B cell (primary cell): ENCODE data around the gene NHP2. TPM values are rescaled to one million over a fixed set of nuclear protein-coding genes. Genes with fewer than 3 reads are reported as not detected.

Experiments
- ATAC-seq: fragments of 200-7000 bp; cut with Tn5 transposase; one replicate; pipeline ENCODE4 v1.10.0; 2021; ENCODE audit warnings: low read depth, mild to moderate bottlenecking, moderate number of reproducible peaks, moderate library complexity
- CTCF ChIA-PET: fragments of 350-600 bp; sonication (Branson Sonifier 250); formaldehyde crosslinking; loops from one replicate; lab custom pipeline; 2021; ENCODE audit warnings: antibody characterized with exemption, inconsistent platforms; lab: Charles Lee
- POLR2A ChIA-PET: fragments of 350-600 bp; sonication (Branson Sonifier 250); formaldehyde crosslinking; loops from one replicate; lab custom pipeline; 2021; ENCODE audit warnings: antibody characterized with exemption; lab: Charles Lee
- DNase-seq: peaks from one replicate; pipeline ENCODE4 v3.0.0; 2013
- H2AFZ ChIP-seq: 2 replicates; pipeline ENCODE4 v1.6.1; 2012; ENCODE audit warnings: mild to moderate bottlenecking, low read depth, low read length; ENCODE audit not compliant: insufficient read depth, poor library complexity, severe bottlenecking
- H3K27ac ChIP-seq, 2 donors: 1 replicate in 1 of 2; 2 replicates in 1 of 2; pipeline ENCODE4 v1.5.1; 2012 to 2013; ENCODE audit warnings: low read length in 2 of 2, mild to moderate bottlenecking in 2 of 2, moderate library complexity in 1 of 2
- H3K27me3 ChIP-seq, 4 experiments: fragments of 200-600 bp in 1 of 4; sonication (generic) in 1 of 4; replicated peaks in 1 of 4; 1 replicate in 2 of 4; 2 replicates in 2 of 4; pipeline versions ENCODE4 v1.6.1 to v1.7.0; 2013 to 2016; ENCODE audit warnings: low read length in 3 of 4, mild to moderate bottlenecking in 2 of 4, mixed read lengths in 1 of 4, moderate library complexity in 1 of 4; ENCODE audit not compliant: insufficient read depth in 4 of 4, control insufficient read depth in 3 of 4; ENCODE audit errors: control extremely low read depth in 1 of 4
- H3K36me3 ChIP-seq, 2 experiments: replicated peaks in 1 of 2; 1 replicate in 1 of 2; 2 replicates in 1 of 2; pipeline versions ENCODE4 v1.6.1 to v1.7.1; 2013; ENCODE audit warnings: low read length in 1 of 2; ENCODE audit not compliant: insufficient read depth in 2 of 2, control insufficient read depth in 1 of 2; ENCODE audit errors: control extremely low read depth in 1 of 2, extremely low read depth in 1 of 2
- H3K4me1 ChIP-seq, 2 donors: fragments of 200-600 bp in 1 of 2; sonication (generic) in 1 of 2; 1 replicate in 1 of 2; 2 replicates in 1 of 2; pipeline versions ENCODE4 v1.5.1 to v1.6.1; 2013 to 2017; ENCODE audit warnings: low read length in 2 of 2; ENCODE audit not compliant: control insufficient read depth in 2 of 2, insufficient read depth in 2 of 2
- H3K4me2 ChIP-seq: replicated peaks from 2 replicates; pipeline ENCODE3; 2012; ENCODE audit warnings: mild to moderate bottlenecking, low read depth, low read length; ENCODE audit not compliant: poor library complexity, severe bottlenecking
- H3K4me3 ChIP-seq, 5 experiments: fragments of 200-600 bp in 1 of 5; sonication (generic) in 1 of 5; 1 replicate in 3 of 5; 2 replicates in 2 of 5; pipeline versions ENCODE4 v1.5.1 to v1.7.0; 2011 to 2016; ENCODE audit warnings: low read length in 4 of 5, mild to moderate bottlenecking in 4 of 5, low read depth in 2 of 5, control low read depth in 1 of 5, moderate library complexity in 1 of 5; ENCODE audit not compliant: insufficient read depth in 1 of 5; ENCODE audit errors: control extremely low read depth in 1 of 5, extremely low read depth in 1 of 5
- H3K79me2 ChIP-seq: fragments of 200-600 bp; sonication (generic); one replicate; pipeline ENCODE4 v1.6.0; 2016; ENCODE audit warnings: low read length; ENCODE audit not compliant: control insufficient read depth, insufficient read depth
- H3K9ac ChIP-seq: fragments of 200-600 bp; sonication (generic); 2 replicates; pipeline ENCODE4 v1.6.1; 2017; ENCODE audit warnings: mild to moderate bottlenecking, low read length, moderate library complexity
- H3K9me3 ChIP-seq, 3 donors: one replicate each; pipeline versions ENCODE4 v1.6.1 to v1.7.1; 2013; ENCODE audit warnings: low read length in 2 of 3; ENCODE audit not compliant: control insufficient read depth in 2 of 3, insufficient read depth in 1 of 3; ENCODE audit errors: control extremely low read depth in 1 of 3
- H4K20me1 ChIP-seq: 2 replicates; pipeline ENCODE4 v1.6.0; 2012; ENCODE audit warnings: mild to moderate bottlenecking, low read length; ENCODE audit not compliant: insufficient read depth, control insufficient read depth, poor library complexity, severe bottlenecking
- H3K27ac Mint-ChIP-seq: one replicate; pipeline ENCODE4 v1.8.0; 2021; ENCODE audit warnings: mixed read lengths
- H3K27me3 Mint-ChIP-seq: one replicate; pipeline ENCODE4 v1.8.0; 2021; ENCODE audit warnings: mixed read lengths
- H3K4me1 Mint-ChIP-seq: one replicate; pipeline ENCODE4 v1.8.0; 2021; ENCODE audit warnings: mixed read lengths
- H3K4me3 Mint-ChIP-seq: one replicate; pipeline ENCODE4 v1.8.0; 2021; ENCODE audit warnings: mixed read lengths
- H3K9me3 Mint-ChIP-seq: one replicate; pipeline ENCODE4 v1.8.0; 2022; ENCODE audit warnings: mixed read lengths; ENCODE audit not compliant: insufficient read depth
- CTCF ChIP-seq: fragments of 200-600 bp; IDR thresholded peaks from one replicate; pipeline ENCODE4 v1.8.0; 2022; ENCODE audit warnings: antibody characterized with exemption, mild to moderate bottlenecking
- EZH2 ChIP-seq: IDR thresholded peaks from 2 replicates; pipeline ENCODE4 v1.6.1; 2012; ENCODE audit warnings: borderline replicate concordance, low read depth, mild to moderate bottlenecking, moderate library complexity, low read length; ENCODE audit not compliant: insufficient read depth, poor library complexity, severe bottlenecking
- WGBS: methylation state at CpG from one replicate; pipeline ENCODE4 v1.1.5; 2013; ENCODE audit warnings: missing lambda C conversion rate; ENCODE audit not compliant: insufficient coverage; 5-methylcytosine and 5-hydroxymethylcytosine counted together
- intact Hi-C: fragments of 100-400 bp; cut with micrococcal nuclease; formaldehyde crosslinking; loops from one replicate; pipeline ENCODE4 v1.10.0; 2022
- polyA plus RNA-seq: library from polyadenylated mRNA; depleted of rRNA; stranded (reverse); fragments of >200 nt; gene quantifications from 2 replicates; pipeline ENCODE4 v1.2.3, GENCODE V29; 2012
- total RNA-seq, 2 donors: library from RNA; stranded (reverse); fragments of 120-200 nt in 1 of 2; gene quantifications; 1 replicate in 1 of 2; 2 replicates in 1 of 2; pipeline versions ENCODE4 v1.2.3 to v1.2.4, GENCODE V29; 2013 to 2022

NHP2 gene
- total and polyA plus RNA-seq, 2 donors (not counting 1 experiment from before 2014, with no cell fraction given), result 66.0 to 99.8 TPM

GRCh38 chr5:178174456-178174855, 20.8 kb upstream of the NHP2 start:
- Histone ChIP-seq H3K4me3 (no peak overlapping the region), H3K4me2 (no peak overlapping the region), H4K20me1 (no peaks in the 10 kb centered on the region), H3K27me3 (peaks cover 0 to 6% (median 0%) of the 10 kb centered on the region in 4 experiments), H3K27ac (no peak overlapping the region), H2AFZ (no peak overlapping the region), H3K9ac (no peak overlapping the region), H3K79me2 (no peaks in the 10 kb centered on the region), H3K9me3 (no peaks in the 10 kb centered on the region), H3K4me1 (no peaks in the 10 kb centered on the region), H3K36me3 (no peaks in the 10 kb centered on the region)
- TF ChIP-seq EZH2, result no peak
- TF ChIP-seq CTCF, result no peak
- Mint-ChIP-seq H3K27me3 (peaks cover 16% of the 10 kb centered on the region), H3K4me3 (no peak overlapping the region), H3K4me1 (no peaks in the 10 kb centered on the region), H3K9me3 (no peaks in the 10 kb centered on the region), H3K27ac (no peak overlapping the region)
- 88% methylated on average over 1 of the region's 3 CpGs for WGBS
- CTCF ChIA-PET, result interaction anchor here (2.1 kb wide), 1 partner anchor 99 kb away, joined by 9 read pairs; no protein-coding TSS in a partner anchor
- DNase-seq (no peak), ATAC-seq (no peak)
- intact Hi-C loops, result no loop called here
- POLR2A ChIA-PET, result no interaction called here

DNA sequence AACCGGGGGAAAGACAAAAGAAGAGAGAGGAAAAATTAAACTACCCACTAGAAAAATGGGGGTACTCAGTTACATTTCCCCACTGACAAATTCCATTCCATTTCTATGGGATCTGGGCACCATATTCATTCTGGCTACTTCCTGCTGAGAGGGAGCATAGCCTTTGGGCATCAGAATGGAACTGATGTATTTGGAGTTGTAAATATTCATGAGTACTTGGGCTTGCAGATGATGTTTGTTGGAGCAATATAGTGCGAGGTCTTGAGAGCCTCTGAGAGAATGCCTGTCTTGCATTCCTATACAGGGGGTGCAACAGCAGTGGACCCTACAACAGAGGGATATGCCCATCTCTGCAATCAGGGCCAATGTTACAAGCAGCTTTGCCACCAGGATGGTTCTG, 16.8 kb upstream of the NHP2 start:
- peaks cover 6% of the 10 kb centered on the region for H3K4me1 Mint-ChIP-seq
- H3K4me3 Mint-ChIP-seq, result no peak overlapping the region
- H3K36me3 ChIP-seq, result no peaks in the 10 kb centered on the region
- no peaks in the 10 kb centered on the region for H3K27me3 ChIP-seq
- H3K9me3 ChIP-seq, result no peaks in the 10 kb centered on the region
- no peaks in the 10 kb centered on the region for H3K9me3 Mint-ChIP-seq
- TF ChIP-seq CTCF (no peak), EZH2 (no peak)
- H3K4me2 ChIP-seq, result no peak overlapping the region
- H3K79me2 ChIP-seq, result no peaks in the 10 kb centered on the region
- no peak overlapping the region for H3K27ac ChIP-seq
- H3K27me3 Mint-ChIP-seq, result no peaks in the 10 kb centered on the region
- DNase-seq, result no peak
- no peak overlapping the region for H3K4me3 ChIP-seq
- H3K27ac Mint-ChIP-seq, result no peak overlapping the region
- H4K20me1 ChIP-seq, result no peaks in the 10 kb centered on the region
- no peak overlapping the region for H3K9ac ChIP-seq
- ChIA-PET CTCF (no interaction called here), POLR2A (no interaction called here)
- no peak overlapping the region for H2AFZ ChIP-seq
- intact Hi-C loops, result no loop called here
- no peak for ATAC-seq
- no peaks in the 10 kb centered on the region for H3K4me1 ChIP-seq
- WGBS, result 100% methylated on average over 1 of the region's 2 CpGs
